ENCODE results near the gene FANCI. TPM values are rescaled to one million over a fixed set of nuclear protein-coding genes. Genes with fewer than 3 reads are reported as not detected.

FANCI gene
- total RNA-seq, 1 donor from 2014 or later, result 9.1 TPM

DNA sequence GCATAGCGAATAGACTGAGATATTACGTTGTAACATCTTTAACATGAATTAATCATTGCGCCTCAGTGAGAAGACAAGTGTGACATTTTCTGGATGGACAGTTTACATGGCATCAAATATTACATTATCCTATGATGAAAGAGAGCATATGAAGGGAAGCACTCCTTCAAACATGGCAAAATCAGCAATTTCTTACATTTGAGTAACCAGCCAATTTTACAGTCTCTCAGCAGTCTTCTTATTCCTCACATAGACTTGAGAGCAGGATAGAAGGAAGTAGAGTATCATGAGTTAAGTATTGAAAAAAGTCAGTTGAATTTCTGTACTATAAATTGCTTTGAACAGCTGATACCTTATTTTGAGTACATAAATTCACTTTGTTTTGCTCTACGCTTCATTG, 38.9 kb downstream of the FANCI start:
- Histone ChIP-seq H3K27me3 (no peaks in the 10 kb centered on the region), H3K4me3 (no peak overlapping the region), H3K27ac (no peak overlapping the region), H3K36me3 (peaks cover 0 to 6% of the 10 kb centered on the region in 2 donors), H3K9me3 (no peaks in the 10 kb centered on the region), H3K4me1 (no peaks in the 10 kb centered on the region)
- TF ChIP-seq CTCF (IDR thresholded peaks at IDR 0.05), result no peak
- no peak for TF ChIP-seq POLR2A (IDR thresholded peaks at IDR 0.05)
- no peak for TF ChIP-seq POLR2AphosphoS5 (IDR thresholded peaks at IDR 0.05; ENCODE audit: insufficient read depth in 1 of 2, low read depth in 1 of 2)
- DNase-seq (ENCODE audit: extremely low spot score in 2 of 2), result no peak
- intact Hi-C loops (cut with DNase I), result no loop called here

DNA sequence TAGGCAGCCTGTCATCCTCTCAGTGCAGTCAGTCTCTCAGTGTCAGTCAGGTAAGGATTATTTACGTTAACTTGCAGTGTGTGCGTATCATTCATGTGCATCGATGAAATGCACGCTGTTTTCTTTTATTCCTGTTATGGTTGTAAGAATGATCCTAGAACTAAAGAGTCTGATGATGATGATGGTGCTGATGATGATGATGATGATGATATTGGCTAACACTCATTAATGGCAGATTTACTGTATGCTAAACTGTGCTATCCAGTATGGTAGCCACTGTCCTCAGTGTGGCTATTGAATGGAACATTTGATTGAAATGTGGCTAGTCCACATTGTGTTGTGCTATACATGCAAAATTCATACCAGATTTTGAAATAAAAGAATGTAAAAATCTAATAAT, 39.4 kb downstream of the FANCI start:
- Histone ChIP-seq H3K27me3 (no peaks in the 10 kb centered on the region), H3K4me3 (no peak overlapping the region), H3K36me3 (peaks cover 0 to 6% of the 10 kb centered on the region in 2 donors), H3K9me3 (no peaks in the 10 kb centered on the region), H3K4me1 (no peaks in the 10 kb centered on the region), H3K27ac (no peak overlapping the region)
- no peak for DNase-seq (ENCODE audit: extremely low spot score in 2 of 2)
- intact Hi-C loops (cut with DNase I), result no loop called here
- TF ChIP-seq POLR2A (IDR thresholded peaks at IDR 0.05) (no peak), POLR2AphosphoS5 (IDR thresholded peaks at IDR 0.05; ENCODE audit: insufficient read depth in 1 of 2, low read depth in 1 of 2) (no peak)

DNA sequence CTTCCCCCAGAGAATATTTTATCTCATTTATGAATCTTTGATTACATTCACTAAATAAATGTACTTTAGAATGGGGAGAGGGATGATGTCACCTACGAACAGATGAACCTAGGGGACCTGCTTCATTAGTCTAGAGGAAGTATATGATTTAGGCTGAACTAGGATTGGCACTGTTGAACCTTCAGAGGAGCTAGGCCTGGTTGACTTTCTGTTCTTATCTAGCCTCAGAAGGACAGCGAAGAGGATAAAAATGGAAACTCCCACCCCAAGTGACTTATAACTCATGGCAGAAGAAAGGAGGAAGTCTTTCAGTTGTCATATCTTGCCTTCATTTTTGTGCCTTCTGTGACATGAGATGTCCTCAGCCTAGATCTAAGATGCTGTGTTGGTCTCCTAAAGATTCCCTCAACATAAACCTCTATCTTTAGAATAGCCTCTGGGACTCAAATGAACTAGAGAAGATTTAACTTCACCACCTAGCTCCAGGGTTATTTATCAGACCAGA, 48.2 kb downstream of the FANCI start:
- no peak overlapping the region for H3K27ac ChIP-seq
- DNase-seq (ENCODE audit: extremely low spot score in 2 of 2), result no peak
- no peak for TF ChIP-seq POLR2AphosphoS5 (IDR thresholded peaks at IDR 0.05; ENCODE audit: insufficient read depth in 1 of 2, low read depth in 1 of 2)
- TF ChIP-seq POLR2A (IDR thresholded peaks at IDR 0.05), result no peak
- no peak for TF ChIP-seq CTCF (IDR thresholded peaks at IDR 0.05)
- no peak overlapping the region for H3K4me3 ChIP-seq
- no peaks in the 10 kb centered on the region for H3K4me1 ChIP-seq
- no peaks in the 10 kb centered on the region for H3K36me3 ChIP-seq
- H3K27me3 ChIP-seq, result no peaks in the 10 kb centered on the region
- intact Hi-C loops (cut with DNase I), result no loop called here
- no peaks in the 10 kb centered on the region for H3K9me3 ChIP-seq

DNA sequence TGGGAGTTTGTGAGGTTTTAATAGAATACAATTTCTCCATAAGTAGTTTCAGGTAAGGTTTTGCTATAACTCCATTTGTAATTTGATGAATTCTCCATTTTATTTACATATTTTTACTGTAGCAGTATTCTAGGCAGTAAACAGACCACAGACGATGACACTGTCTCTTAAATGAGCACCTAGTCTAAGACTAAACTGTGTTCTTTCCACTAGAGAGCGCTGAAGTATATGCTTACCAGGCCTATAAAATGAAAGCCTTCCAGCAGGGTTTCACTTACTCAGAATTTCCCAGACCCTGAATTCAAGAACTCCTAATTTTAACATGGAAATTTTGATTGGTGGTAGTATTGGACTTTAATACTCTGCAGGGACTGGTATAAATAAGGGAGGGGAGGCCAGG, 49.2 kb downstream of the FANCI start:
- no peak for DNase-seq (ENCODE audit: extremely low spot score in 2 of 2)
- Histone ChIP-seq H3K27me3 (no peaks in the 10 kb centered on the region), H3K36me3 (no peaks in the 10 kb centered on the region), H3K4me3 (no peak overlapping the region), H3K4me1 (no peaks in the 10 kb centered on the region), H3K27ac (no peak overlapping the region), H3K9me3 (no peaks in the 10 kb centered on the region)
- no peak for TF ChIP-seq CTCF (IDR thresholded peaks at IDR 0.05)
- no peak for TF ChIP-seq POLR2AphosphoS5 (IDR thresholded peaks at IDR 0.05; ENCODE audit: insufficient read depth in 1 of 2, low read depth in 1 of 2)
- no peak for TF ChIP-seq POLR2A (IDR thresholded peaks at IDR 0.05)
- intact Hi-C loops (cut with DNase I), result no loop called here

DNA sequence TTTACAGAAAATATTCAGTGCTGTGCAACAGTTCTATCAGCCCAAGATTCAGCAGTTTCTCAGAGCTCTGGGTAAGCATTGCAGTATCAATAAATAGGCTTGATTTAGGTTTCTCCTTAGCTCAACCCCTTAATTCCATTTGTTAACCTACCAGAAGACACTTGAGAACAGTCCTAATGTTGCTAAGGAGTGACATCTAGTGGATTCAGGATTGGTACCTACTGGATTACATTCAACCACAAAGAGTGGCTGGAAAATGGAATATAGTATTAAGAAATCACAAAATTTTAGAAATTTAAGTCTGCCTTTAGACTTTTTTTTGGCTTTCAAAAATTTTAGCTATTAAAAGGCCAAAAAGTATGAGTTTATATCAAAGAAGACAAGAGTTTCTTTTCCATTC, 56.1 kb downstream of the FANCI start:
- intact Hi-C loops (cut with DNase I), result no loop called here
- no peak overlapping the region for H3K27ac ChIP-seq
- no peaks in the 10 kb centered on the region for H3K36me3 ChIP-seq
- no peak overlapping the region for H3K4me3 ChIP-seq
- TF ChIP-seq CTCF (IDR thresholded peaks at IDR 0.05) (no peak), POLR2AphosphoS5 (IDR thresholded peaks at IDR 0.05; ENCODE audit: insufficient read depth in 1 of 2, low read depth in 1 of 2) (no peak), POLR2A (IDR thresholded peaks at IDR 0.05) (no peak)
- H3K27me3 ChIP-seq, result no peaks in the 10 kb centered on the region
- no peaks in the 10 kb centered on the region for H3K4me1 ChIP-seq
- DNase-seq (ENCODE audit: extremely low spot score in 2 of 2), result no peak
- no peaks in the 10 kb centered on the region for H3K9me3 ChIP-seq
